Measurements from ENCODE around the gene FBXL19. TPM values are rescaled to one million over a fixed set of nuclear protein-coding genes. Genes with fewer than 3 reads are reported as not detected.

FBXL19 gene
- polyA plus RNA-seq, 2 of the 4 experiments (the other 2 are of a cell fraction): 5.6 to 21.5 TPM

- no peaks in the 10 kb centered on the region for H3K4me1 ChIP-seq
- WGBS (ENCODE audit: missing lambda C conversion rate): 86% methylated on average over 2 of the region's 3 CpGs
- TF ChIP-seq REST (IDR thresholded peaks at IDR 0.05): no peak
- FAIRE-seq (no peak), DNase-seq (ENCODE audit: low read depth in 1 of 2, low spot score in 1 of 2) (no peak), ATAC-seq (peak; percentile 27 to 51; a peak in 3 of 6 replicates)
- CTCF ChIA-PET: interaction anchor here (1.3 to 3.2 kb wide), 3 partner anchors 12 to 27 kb away, joined by 4 to 22 read pairs (median 5); no protein-coding TSS in a partner anchor
- H3K9me3 ChIP-seq: no peaks in the 10 kb centered on the region
- H3K27ac ChIP-seq: no peak overlapping the region
- no peak overlapping the region for H3K4me3 ChIP-seq
- H3K4me2 ChIP-seq: no peak overlapping the region
- POLR2A ChIA-PET: no interaction called here
These were observed 8.5 kb upstream of the FBXL19 start for GRCh38 chr16:30914830-30915229.

- TF ChIP-seq MYC (IDR thresholded peaks at IDR 0.05; ENCODE audit: borderline replicate concordance, low read length): no peak
- ATAC-seq: no peak
These were observed 4.8 kb upstream of the FBXL19 start for GRCh38 chr16:30918614-30919013.

GRCh38 chr16:30920891-30921290 lies 2.5 kb upstream of the FBXL19 start:
- FAIRE-seq: no peak
- no peak overlapping the region for H3K4me2 ChIP-seq
- DNase-seq (ENCODE audit: low read depth in 1 of 2, low spot score in 1 of 2): no peak
- ATAC-seq: no peak
- WGBS (ENCODE audit: missing lambda C conversion rate): 94% methylated on average over 2 of the region's 2 CpGs
- ChIA-PET CTCF (interaction anchor here (1.2 to 1.8 kb wide), 2 partner anchors 19 to 114 kb away, joined by 3 to 13 read pairs; no protein-coding TSS in a partner anchor), POLR2A (no interaction called here)
- H3K4me1 ChIP-seq: peaks cover 9% of the 10 kb centered on the region; the same call in 1 of the 3 replicates
- no peaks in the 10 kb centered on the region for H3K9me3 ChIP-seq
- TF ChIP-seq ESRRA (IDR thresholded peaks at IDR 0.05; ENCODE audit: borderline replicate concordance, low read length) (no peak), EHF (CRISPR knock-in tag; IDR thresholded peaks at IDR 0.05) (no peak), E2F6 (IDR thresholded peaks at IDR 0.05; ENCODE audit: borderline replicate concordance, low read depth) (no peak), NR3C1 (IDR thresholded peaks at IDR 0.05) (no peak), ZNF302 (CRISPR knock-in tag; IDR thresholded peaks at IDR 0.05) (no peak), POLR2A (IDR thresholded peaks at IDR 0.05; ENCODE audit: low read length) (no peak), KDM5A (IDR thresholded peaks at IDR 0.05) (no peak), HOXB13 (CRISPR knock-in tag; IDR thresholded peaks at IDR 0.05; ENCODE audit: low read depth) (no peak), RCOR1 (IDR thresholded peaks at IDR 0.05; ENCODE audit: low read depth, low read length) (no peak), CBX2 (IDR thresholded peaks at IDR 0.05; ENCODE audit: borderline replicate concordance, low read depth) (no peak), JUN (IDR thresholded peaks at IDR 0.05) (no peak), REST (IDR thresholded peaks at IDR 0.05) (no peak), CHD4 (IDR thresholded peaks at IDR 0.05; ENCODE audit: borderline replicate concordance) (no peak), HEYL (CRISPR knock-in tag; IDR thresholded peaks at IDR 0.05) (no peak)
- TF ChIP-seq, protein P1, sequence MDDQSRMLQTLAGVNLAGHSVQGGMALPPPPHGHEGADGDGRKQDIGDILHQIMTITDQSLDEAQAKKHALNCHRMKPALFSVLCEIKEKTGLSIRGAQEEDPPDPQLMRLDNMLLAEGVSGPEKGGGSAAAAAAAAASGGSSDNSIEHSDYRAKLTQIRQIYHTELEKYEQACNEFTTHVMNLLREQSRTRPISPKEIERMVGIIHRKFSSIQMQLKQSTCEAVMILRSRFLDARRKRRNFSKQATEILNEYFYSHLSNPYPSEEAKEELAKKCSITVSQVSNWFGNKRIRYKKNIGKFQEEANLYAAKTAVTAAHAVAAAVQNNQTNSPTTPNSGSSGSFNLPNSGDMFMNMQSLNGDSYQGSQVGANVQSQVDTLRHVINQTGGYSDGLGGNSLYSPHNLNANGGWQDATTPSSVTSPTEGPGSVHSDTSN (IDR thresholded peaks at IDR 0.05): no peak
- no peak overlapping the region for H3K27ac ChIP-seq
- no peak overlapping the region for H3K4me3 ChIP-seq

More at GRCh38 chr16:30918614-30919013, 4.8 kb upstream of the FBXL19 start:
- 85% methylated on average over 1 of the region's 1 CpG for WGBS (ENCODE audit: missing lambda C conversion rate)
- Histone ChIP-seq H3K27ac (no peak overlapping the region), H3K4me3 (no peak overlapping the region), H3K4me2 (no peak overlapping the region), H3K4me1 (no peaks in the 10 kb centered on the region), H3K9me3 (no peaks in the 10 kb centered on the region)
- FAIRE-seq (no peak), DNase-seq (ENCODE audit: low read depth in 1 of 2, low spot score in 1 of 2) (no peak)
- ChIA-PET POLR2A (no interaction called here), CTCF (interaction anchor here (1.1 to 2.5 kb wide), 4 partner anchors 16 to 74 kb away, joined by 3 to 9 read pairs (median 4); no protein-coding TSS in a partner anchor)

All from A549 (cell line).